Urinary bladder (tissue), 4 donors: ENCODE measurements around the gene RIC8B. TPM values are rescaled to one million over a fixed set of nuclear protein-coding genes. Genes with fewer than 3 reads are reported as not detected.
"Not testable (repeated sequence)": the region's sequence is repeated elsewhere in the genome, so short reads cannot be mapped to it uniquely, and the experiment has no call there.

Source experiments
- DNase-seq: peaks from one replicate; pipeline ENCODE4 v3.0.0-alpha.2; 2015; ENCODE audit errors: extremely low spot score
- H3K27ac ChIP-seq: one replicate; pipeline ENCODE4 v1.5.1; 2013; ENCODE audit warnings: low read depth, mild to moderate bottlenecking, moderate library complexity
- H3K36me3 ChIP-seq: one replicate; pipeline ENCODE4 v1.6.1; 2013; ENCODE audit warnings: mild to moderate bottlenecking, moderate library complexity; ENCODE audit not compliant: insufficient read depth
- H3K4me1 ChIP-seq: one replicate; pipeline ENCODE4 v1.6.1; 2013; ENCODE audit warnings: mild to moderate bottlenecking, moderate library complexity; ENCODE audit not compliant: insufficient read depth
- H3K4me3 ChIP-seq: one replicate; pipeline ENCODE4 v1.5.1; 2013; ENCODE audit warnings: low read depth, low read length
- WGBS: extraction: QIAGEN DNeasy Blood & Tissue Kit; methylation state at CpG from one replicate; pipeline ENCODE4 v1.1.7; 2013; 5-methylcytosine and 5-hydroxymethylcytosine counted together
- polyA plus RNA-seq: library from polyadenylated mRNA; stranded (reverse); fragments of 200-250 nt; gene quantifications from one replicate; pipeline ENCODE4 v1.2.3, GENCODE V29; 2013
- total RNA-seq: library from RNA; depleted of rRNA; stranded (reverse); fragments of >200 nt; gene quantifications from one replicate; pipeline ENCODE4 v1.2.3, GENCODE V29; 2014
- donor health status: healthy with polysubstance abuse.
- donor health status: healthy.

RIC8B gene, protein sequence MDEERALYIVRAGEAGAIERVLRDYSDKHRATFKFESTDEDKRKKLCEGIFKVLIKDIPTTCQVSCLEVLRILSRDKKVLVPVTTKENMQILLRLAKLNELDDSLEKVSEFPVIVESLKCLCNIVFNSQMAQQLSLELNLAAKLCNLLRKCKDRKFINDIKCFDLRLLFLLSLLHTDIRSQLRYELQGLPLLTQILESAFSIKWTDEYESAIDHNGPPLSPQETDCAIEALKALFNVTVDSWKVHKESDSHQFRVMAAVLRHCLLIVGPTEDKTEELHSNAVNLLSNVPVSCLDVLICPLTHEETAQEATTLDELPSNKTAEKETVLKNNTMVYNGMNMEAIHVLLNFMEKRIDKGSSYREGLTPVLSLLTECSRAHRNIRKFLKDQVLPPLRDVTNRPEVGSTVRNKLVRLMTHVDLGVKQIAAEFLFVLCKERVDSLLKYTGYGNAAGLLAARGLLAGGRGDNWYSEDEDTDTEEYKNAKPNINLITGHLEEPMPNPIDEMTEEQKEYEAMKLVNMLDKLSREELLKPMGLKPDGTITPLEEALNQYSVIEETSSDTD
- 28.9 TPM for total RNA-seq
- polyA plus RNA-seq = 10.5 TPM

- H3K4me1 ChIP-seq = peaks cover 2% of the 10 kb centered on the region
- H3K27ac ChIP-seq = peak within 1 kb of the TSS; percentile 94
- peak within 1 kb of the TSS; percentile 66 for H3K4me3 ChIP-seq
- H3K36me3 ChIP-seq = no peaks in the 10 kb centered on the region
- WGBS = under 1% methylated on average over 66 of the region's 66 CpGs
- peak; percentile 99 for DNase-seq
Measured at GRCh38 chr12:106774005-106774807, at the start of gene RIC8B. RIC8B (plus strand) TSS chr12:106774682; CDS start chr12:106774746, 64 bp downstream.

- H3K4me3 ChIP-seq = no peak overlapping the region
- no peak for DNase-seq
- WGBS = 86% methylated on average over 6 of the region's 6 CpGs
- H3K4me1 ChIP-seq = peaks cover 1% of the 10 kb centered on the region
- no peak overlapping the region for H3K27ac ChIP-seq
- no peaks in the 10 kb centered on the region for H3K36me3 ChIP-seq
Measured at GRCh38 chr12:106724934-106725333, 49.5 kb upstream of the RIC8B start.

GRCh38 chr12:106726603-106727202 lies 47.8 kb upstream of the RIC8B start:
- WGBS = 88% methylated on average over 5 of the region's 5 CpGs
- not testable (repeated sequence) for H3K4me1 ChIP-seq, DNase-seq, H3K36me3 ChIP-seq, H3K27ac ChIP-seq, H3K4me3 ChIP-seq

- no peaks in the 10 kb centered on the region for H3K36me3 ChIP-seq
- no peak for DNase-seq
- H3K4me3 ChIP-seq = no peak overlapping the region
- WGBS = 92% methylated on average over 1 of the region's 1 CpG
- no peaks in the 10 kb centered on the region for H3K4me1 ChIP-seq
- no peak overlapping the region for H3K27ac ChIP-seq
Measured at GRCh38 chr12:106729611-106730010, 44.9 kb upstream of the RIC8B start.

DNA sequence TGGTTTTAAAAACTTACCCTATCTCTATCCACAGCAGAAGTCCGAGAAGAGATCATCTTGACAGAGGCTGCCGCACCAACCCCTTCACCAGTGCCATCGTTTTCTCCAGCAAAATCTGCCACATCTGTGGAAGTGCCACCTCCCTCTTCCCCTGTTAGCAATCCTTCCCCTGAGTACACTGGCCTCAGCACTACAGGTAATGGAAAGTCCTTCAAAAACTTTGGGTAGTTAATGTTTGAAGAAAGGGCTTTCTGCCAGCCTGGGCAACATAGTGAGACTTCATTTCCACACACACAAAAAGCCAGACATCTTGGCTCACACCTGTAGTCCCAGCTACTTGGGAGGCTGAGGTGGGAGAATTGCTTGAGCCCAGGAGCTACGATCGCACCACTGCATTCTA lies 41.6 kb upstream of the RIC8B start:
- no peak overlapping the region for H3K27ac ChIP-seq
- DNase-seq = no peak
- no peaks in the 10 kb centered on the region for H3K4me1 ChIP-seq
- no peak overlapping the region for H3K4me3 ChIP-seq
- no peaks in the 10 kb centered on the region for H3K36me3 ChIP-seq
- 96% methylated on average over 5 of the region's 5 CpGs for WGBS

DNA sequence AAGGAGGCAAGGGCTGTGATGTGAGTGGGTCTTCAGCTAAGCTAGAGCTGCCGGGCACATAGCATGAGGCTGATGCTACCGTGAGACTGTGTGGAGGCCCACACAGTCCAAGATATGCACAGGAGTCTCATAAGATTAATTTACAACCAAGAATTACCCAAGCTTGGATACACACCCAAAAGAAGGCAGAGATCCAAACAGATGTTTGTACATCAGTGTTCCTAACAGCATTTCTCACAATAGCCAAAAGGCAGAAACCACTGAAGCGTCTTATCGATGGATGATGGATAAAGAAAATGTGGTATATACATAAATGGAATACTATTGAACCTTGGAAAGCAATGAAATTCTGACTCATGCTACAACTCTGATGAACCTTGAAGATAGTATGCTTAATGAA lies 40.8 kb upstream of the RIC8B start:
- DNase-seq = no peak
- WGBS = 65% methylated on average over 4 of the region's 4 CpGs
- no peaks in the 10 kb centered on the region for H3K4me1 ChIP-seq
- H3K4me3 ChIP-seq = no peak overlapping the region
- H3K27ac ChIP-seq = no peak overlapping the region
- no peaks in the 10 kb centered on the region for H3K36me3 ChIP-seq

DNA sequence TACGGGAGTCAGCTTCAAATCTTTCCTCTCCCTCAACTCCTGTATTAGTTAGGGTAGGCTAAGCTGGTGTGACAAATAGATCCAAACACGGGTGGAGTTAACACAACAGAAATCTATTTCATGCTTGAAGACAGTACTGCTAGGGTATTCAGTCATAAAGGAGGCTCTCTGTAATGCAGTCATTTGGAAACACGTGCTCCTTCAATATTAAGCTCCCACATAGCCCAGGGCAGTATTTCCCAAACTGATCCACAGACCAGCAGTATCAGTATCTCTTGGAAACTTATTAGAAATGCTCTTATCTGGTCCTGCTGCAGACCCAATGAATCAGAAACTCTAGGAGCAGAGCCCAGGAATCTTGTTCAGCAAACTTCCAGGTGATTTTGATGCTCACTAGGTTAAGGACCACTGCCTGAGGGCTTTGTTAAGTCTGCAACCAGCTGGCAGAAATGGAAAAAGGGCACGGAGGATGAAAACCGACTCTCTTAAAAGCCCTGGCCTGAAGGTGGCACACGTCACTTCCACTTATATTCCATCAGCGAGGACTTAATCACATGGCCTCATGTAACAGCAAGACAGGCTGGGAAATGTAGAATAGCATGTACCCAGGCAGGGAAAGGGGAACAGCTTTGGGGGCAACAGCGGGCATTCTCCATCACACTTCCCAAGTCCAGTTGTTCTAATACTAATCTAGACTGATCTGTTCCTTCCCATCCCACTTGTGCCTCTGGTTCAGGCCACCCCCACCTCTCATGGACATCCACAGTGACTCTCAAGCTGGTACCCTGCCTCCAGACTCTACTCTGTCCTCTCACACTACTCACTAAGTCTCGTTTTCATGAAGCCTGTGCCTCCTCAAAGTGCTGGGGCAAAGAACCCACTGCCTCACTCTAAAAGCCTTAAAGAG lies 38.2 kb upstream of the RIC8B start:
- no peak for DNase-seq
- Histone ChIP-seq H3K27ac (no peak overlapping the region), H3K36me3 (no peaks in the 10 kb centered on the region), H3K4me3 (no peak overlapping the region), H3K4me1 (no peaks in the 10 kb centered on the region)
- WGBS = 78% methylated on average over 9 of the region's 9 CpGs

GRCh38 chr12:106739318-106739717 lies 35.2 kb upstream of the RIC8B start:
- H3K27ac ChIP-seq = no peak overlapping the region
- no peak overlapping the region for H3K4me3 ChIP-seq
- 52% methylated on average over 4 of the region's 4 CpGs for WGBS
- no peaks in the 10 kb centered on the region for H3K4me1 ChIP-seq
- DNase-seq = no peak
- no peaks in the 10 kb centered on the region for H3K36me3 ChIP-seq

DNA sequence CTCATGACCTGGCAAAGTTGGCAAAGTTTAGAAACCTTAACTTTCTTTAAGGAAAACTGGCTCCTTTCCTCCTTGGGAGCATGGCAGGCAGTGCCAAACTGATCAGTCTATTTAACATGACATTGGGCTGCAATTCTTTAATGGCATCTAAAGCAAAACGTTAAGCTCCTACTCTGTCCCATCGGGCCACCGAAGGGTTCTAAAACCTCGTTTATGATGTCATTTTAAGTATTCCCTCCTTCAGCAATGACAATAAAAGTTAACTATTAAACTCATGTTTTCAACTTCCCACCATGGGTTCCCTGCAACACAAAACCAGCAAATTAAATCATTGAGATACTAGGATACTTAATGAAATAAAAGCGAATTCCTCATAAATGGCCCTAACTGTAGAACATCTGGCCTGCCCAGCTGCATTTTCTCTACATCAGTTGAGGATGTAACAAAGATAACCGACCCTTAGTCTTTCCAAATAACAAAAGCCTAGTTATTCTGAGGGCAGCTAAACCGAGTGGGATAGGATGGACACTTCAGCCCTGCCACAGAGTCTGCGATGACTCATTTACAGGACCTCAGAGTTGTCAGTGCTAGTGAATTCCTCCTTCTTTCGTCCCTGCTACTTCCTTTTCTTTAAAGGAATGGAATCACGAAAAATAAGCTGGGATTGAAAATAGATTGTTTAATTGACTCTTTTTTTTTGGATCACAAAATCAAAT lies 34.5 kb upstream of the RIC8B start:
- no peak overlapping the region for H3K27ac ChIP-seq
- 43% methylated on average over 10 of the region's 10 CpGs for WGBS
- DNase-seq = no peak
- H3K36me3 ChIP-seq = no peaks in the 10 kb centered on the region
- no peaks in the 10 kb centered on the region for H3K4me1 ChIP-seq
- no peak overlapping the region for H3K4me3 ChIP-seq

- Histone ChIP-seq H3K27ac (no peak overlapping the region), H3K4me3 (no peak overlapping the region), H3K36me3 (no peaks in the 10 kb centered on the region), H3K4me1 (no peaks in the 10 kb centered on the region)
- no peak for DNase-seq
- WGBS = 71% methylated on average over 5 of the region's 5 CpGs
Measured at GRCh38 chr12:106740818-106741217, 33.7 kb upstream of the RIC8B start.

DNA sequence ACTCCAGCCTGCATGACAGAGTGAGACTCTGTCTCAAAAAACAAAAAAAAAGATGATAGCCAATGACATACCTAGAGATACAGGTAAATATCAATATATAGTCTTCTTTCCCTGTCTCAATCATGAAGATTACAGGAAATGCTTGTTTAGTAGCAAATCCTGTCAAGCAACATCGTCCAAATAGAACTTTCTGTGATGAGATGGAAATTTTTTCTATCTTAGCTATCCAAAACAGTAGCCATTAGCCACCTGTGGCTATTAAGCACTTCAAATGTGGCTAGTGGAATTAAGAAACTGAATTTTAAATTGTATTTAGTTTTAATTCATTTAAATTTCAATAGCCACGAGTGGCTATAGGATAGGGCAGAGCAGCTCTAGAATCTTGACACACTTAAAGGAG lies 33.2 kb upstream of the RIC8B start:
- Histone ChIP-seq H3K27ac (no peak overlapping the region), H3K36me3 (no peaks in the 10 kb centered on the region), H3K4me3 (no peak overlapping the region), H3K4me1 (no peaks in the 10 kb centered on the region)
- no peak for DNase-seq
- 91% methylated on average over 2 of the region's 2 CpGs for WGBS

DNA sequence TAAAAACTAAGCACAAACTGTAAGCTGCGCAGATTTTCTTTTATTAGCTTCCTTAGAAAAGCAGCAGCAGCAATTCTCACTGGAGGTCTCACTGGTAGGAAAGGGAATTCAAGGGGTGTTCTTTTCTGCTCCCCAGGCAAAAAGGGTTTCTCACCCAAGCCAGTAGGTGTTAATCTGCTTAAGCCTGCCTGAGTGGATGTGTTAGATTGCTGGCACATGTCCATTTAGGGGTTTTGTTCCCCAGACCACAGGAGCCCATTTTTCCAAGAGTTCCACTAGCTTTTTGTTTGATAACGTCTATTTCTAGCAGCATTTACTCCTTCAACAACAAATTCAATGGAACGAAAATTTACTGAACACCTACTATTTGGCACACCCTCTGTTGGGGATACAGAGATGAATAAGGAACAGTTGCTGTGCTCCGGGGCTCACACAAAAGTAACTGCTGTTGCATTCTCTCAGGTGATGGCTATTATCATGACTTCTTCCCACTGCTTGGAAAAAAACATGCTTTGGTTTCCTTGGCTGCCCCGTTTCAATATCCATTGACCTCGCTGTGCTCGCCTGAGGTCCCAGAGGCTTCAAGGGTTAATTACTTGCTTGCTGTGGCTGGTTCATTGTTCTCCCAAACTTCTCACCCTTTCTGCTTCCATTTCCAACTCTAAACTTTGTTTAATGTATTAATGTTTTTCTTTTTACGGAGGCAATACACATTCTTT lies 31.1 kb upstream of the RIC8B start:
- no peaks in the 10 kb centered on the region for H3K4me1 ChIP-seq
- DNase-seq = no peak
- H3K27ac ChIP-seq = no peak overlapping the region
- H3K36me3 ChIP-seq = no peaks in the 10 kb centered on the region
- no peak overlapping the region for H3K4me3 ChIP-seq
- 63% methylated on average over 8 of the region's 8 CpGs for WGBS
